ENCODE measurements around the gene FAM216A.
A peak's percentile ranks its signal among the peaks of the same experiment; 100 is the strongest.
"Not testable (repeated sequence)": the region's sequence is repeated elsewhere in the genome, so short reads cannot be mapped to it uniquely, and the experiment has no call there.

FAM216A gene

DNA sequence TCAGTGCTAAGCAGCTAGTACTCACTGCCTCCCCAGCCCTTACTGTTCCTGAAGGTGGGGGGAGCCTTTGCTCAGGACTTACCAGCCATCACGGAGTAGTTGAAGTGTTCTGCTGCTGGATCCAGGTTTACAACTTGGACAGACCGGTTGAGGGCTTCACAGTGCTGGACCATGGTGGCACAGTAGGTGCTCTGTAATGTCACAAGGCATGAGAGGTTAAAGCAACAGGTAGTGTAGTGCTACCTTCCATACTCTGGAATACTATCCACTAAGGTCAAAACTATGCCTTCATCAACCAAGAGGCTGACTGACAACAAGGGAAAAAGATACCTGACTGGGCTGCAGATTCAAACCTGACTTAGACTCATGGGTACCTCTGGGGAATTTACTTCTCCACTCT is 3.6 kb upstream of the FAM216A start:
- Histone ChIP-seq H3F3A (ENCODE audit: control insufficient read depth, insufficient read depth) (no peaks in the 10 kb centered on the region), H3K4me2 (ENCODE audit: low read length) (no peak overlapping the region), H3K4me1 (ENCODE audit: control insufficient read depth, low read length) (peaks cover 16% of the 10 kb centered on the region), H3K9me3 (ENCODE audit: control insufficient read depth, insufficient read depth, low read length) (no peaks in the 10 kb centered on the region), H3K36me3 (ENCODE audit: control insufficient read depth, low read length) (peaks cover 46% of the 10 kb centered on the region), H3K27me3 (ENCODE audit: control insufficient read depth, low read length) (no peaks in the 10 kb centered on the region), H3K27ac (ENCODE audit: low read depth, low read length) (no peak overlapping the region), H3K9me2 (replicated peaks; ENCODE audit: control insufficient read depth, low read length) (no peaks in the 10 kb centered on the region), H3K4me3 (ENCODE audit: low read length) (no peak overlapping the region), H4K20me1 (ENCODE audit: control insufficient read depth, insufficient read depth, low read depth, low read length) (no peaks in the 10 kb centered on the region), H3K79me2 (ENCODE audit: control insufficient read depth, low read length) (peaks cover 66% of the 10 kb centered on the region)
- no peak for TF ChIP-seq EZH2phosphoT487 (IDR thresholded peaks at IDR 0.05; ENCODE audit: borderline replicate concordance, low read length)
- TF ChIP-seq, protein P1, sequence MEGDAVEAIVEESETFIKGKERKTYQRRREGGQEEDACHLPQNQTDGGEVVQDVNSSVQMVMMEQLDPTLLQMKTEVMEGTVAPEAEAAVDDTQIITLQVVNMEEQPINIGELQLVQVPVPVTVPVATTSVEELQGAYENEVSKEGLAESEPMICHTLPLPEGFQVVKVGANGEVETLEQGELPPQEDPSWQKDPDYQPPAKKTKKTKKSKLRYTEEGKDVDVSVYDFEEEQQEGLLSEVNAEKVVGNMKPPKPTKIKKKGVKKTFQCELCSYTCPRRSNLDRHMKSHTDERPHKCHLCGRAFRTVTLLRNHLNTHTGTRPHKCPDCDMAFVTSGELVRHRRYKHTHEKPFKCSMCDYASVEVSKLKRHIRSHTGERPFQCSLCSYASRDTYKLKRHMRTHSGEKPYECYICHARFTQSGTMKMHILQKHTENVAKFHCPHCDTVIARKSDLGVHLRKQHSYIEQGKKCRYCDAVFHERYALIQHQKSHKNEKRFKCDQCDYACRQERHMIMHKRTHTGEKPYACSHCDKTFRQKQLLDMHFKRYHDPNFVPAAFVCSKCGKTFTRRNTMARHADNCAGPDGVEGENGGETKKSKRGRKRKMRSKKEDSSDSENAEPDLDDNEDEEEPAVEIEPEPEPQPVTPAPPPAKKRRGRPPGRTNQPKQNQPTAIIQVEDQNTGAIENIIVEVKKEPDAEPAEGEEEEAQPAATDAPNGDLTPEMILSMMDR (IDR thresholded peaks at IDR 0.05; ENCODE audit: low read depth, low read length, poor library complexity, severe bottlenecking): no peak

DNA sequence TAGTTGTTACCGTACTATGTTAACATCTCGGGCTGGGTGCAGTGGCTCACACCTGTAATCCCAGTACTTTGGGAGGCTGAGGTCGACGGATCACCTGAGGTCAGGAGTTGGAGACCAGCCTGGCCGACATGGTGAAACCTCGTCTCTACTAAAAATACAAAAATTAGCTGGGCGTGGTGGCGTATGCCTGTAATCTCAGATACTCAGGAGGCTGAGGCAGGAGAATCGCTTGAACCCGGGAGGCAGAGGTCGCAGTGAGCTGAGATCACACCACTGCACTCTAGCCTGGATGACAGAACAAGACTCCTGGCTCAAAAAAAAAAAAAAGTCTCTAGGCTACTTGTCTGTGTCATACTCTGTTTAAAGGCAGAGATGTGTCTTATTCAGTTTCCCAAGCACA is 2.9 kb upstream of the FAM216A start:
- peaks cover 48% of the 10 kb centered on the region for H3K36me3 ChIP-seq (ENCODE audit: control insufficient read depth, low read length)
- H3K4me2 ChIP-seq (ENCODE audit: low read length); H3K27me3 ChIP-seq (ENCODE audit: control insufficient read depth, low read length); H3K9me3 ChIP-seq (ENCODE audit: control insufficient read depth, insufficient read depth, low read length); H4K20me1 ChIP-seq (ENCODE audit: control insufficient read depth, insufficient read depth, low read depth, low read length); H3K9me2 ChIP-seq (replicated peaks; ENCODE audit: control insufficient read depth, low read length); H3F3A ChIP-seq (ENCODE audit: control insufficient read depth, insufficient read depth); H3K4me3 ChIP-seq (ENCODE audit: low read length); H3K27ac ChIP-seq (ENCODE audit: low read depth, low read length): not testable (repeated sequence)
- H3K79me2 ChIP-seq (ENCODE audit: control insufficient read depth, low read length): peaks cover 74% of the 10 kb centered on the region
- peaks cover 23% of the 10 kb centered on the region for H3K4me1 ChIP-seq (ENCODE audit: control insufficient read depth, low read length)

DNA sequence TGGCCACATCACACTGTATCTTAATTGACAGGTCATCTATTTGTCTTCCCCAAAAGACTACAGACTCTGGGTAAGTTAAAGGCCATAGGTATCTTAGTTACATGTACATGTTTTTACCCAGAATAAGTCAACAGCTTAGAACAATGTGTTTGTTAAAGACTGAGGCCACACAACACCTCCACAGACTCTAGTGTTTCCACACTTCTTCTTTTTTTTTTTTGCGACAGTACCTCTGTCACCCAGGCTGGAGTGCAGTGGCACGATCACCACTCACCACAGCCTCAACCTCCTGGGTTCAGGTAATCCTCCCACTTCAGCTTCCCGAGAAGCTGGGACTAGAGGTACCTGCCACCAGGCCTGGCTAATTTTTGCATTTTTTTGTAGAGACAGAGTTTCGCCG is 1.9 kb upstream of the FAM216A start:
- no peak for TF ChIP-seq EZH2phosphoT487 (IDR thresholded peaks at IDR 0.05; ENCODE audit: borderline replicate concordance, low read length)
- peak overlapping the region; percentile 88 for H3K4me2 ChIP-seq (ENCODE audit: low read length)
- H3K79me2 ChIP-seq (ENCODE audit: control insufficient read depth, low read length): peaks cover 75% of the 10 kb centered on the region
- no peak overlapping the region for H3K27ac ChIP-seq (ENCODE audit: low read depth, low read length)
- no peaks in the 10 kb centered on the region for H3K27me3 ChIP-seq (ENCODE audit: control insufficient read depth, low read length)
- H3K9me3 ChIP-seq (ENCODE audit: control insufficient read depth, insufficient read depth, low read length): no peaks in the 10 kb centered on the region
- no peaks in the 10 kb centered on the region for H4K20me1 ChIP-seq (ENCODE audit: control insufficient read depth, insufficient read depth, low read depth, low read length)
- peaks cover 27% of the 10 kb centered on the region for H3K4me1 ChIP-seq (ENCODE audit: control insufficient read depth, low read length)
- peak overlapping the region; percentile 78 for H3K4me3 ChIP-seq (ENCODE audit: low read length)
- H3K9me2 ChIP-seq (replicated peaks; ENCODE audit: control insufficient read depth, low read length): no peaks in the 10 kb centered on the region
- peaks cover 48% of the 10 kb centered on the region for H3K36me3 ChIP-seq (ENCODE audit: control insufficient read depth, low read length)
- H3F3A ChIP-seq (ENCODE audit: control insufficient read depth, insufficient read depth): no peaks in the 10 kb centered on the region

DNA sequence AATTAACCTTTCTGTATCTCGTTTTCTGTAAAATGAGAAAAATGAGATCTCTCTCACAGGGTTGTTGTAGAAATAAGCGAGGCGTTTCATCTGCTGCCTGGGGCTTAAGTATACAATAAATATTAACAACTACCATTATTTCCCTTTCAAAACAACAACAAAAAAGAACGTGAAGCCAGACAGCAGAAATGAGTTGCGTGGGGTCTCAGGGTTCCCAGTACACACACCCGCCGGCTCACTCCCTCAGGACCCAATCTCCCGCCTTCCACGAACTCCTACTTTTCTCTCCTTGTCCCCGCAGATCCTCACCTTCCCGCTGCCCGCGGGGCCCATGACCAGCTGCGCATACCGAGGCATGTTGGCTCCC is 815 bp upstream of the FAM216A start:
- peak overlapping the region; percentile 89 for H3K27ac ChIP-seq (ENCODE audit: low read depth, low read length)
- peaks cover 49% of the 10 kb centered on the region for H3K36me3 ChIP-seq (ENCODE audit: control insufficient read depth, low read length)
- H3K27me3 ChIP-seq (ENCODE audit: control insufficient read depth, low read length): no peaks in the 10 kb centered on the region
- H3K9me2 ChIP-seq (replicated peaks; ENCODE audit: control insufficient read depth, low read length): no peaks in the 10 kb centered on the region
- peak overlapping the region; percentile 88 for H3K4me2 ChIP-seq (ENCODE audit: low read length)
- no peak for TF ChIP-seq EZH2phosphoT487 (IDR thresholded peaks at IDR 0.05; ENCODE audit: borderline replicate concordance, low read length)
- TF ChIP-seq, protein P1 (IDR thresholded peaks at IDR 0.05; ENCODE audit: low read depth, low read length, poor library complexity, severe bottlenecking): no peak
- H3F3A ChIP-seq (ENCODE audit: control insufficient read depth, insufficient read depth): no peaks in the 10 kb centered on the region
- peaks cover 27% of the 10 kb centered on the region for H3K4me1 ChIP-seq (ENCODE audit: control insufficient read depth, low read length)
- H3K4me3 ChIP-seq (ENCODE audit: low read length): peak overlapping the region; percentile 78
- no peaks in the 10 kb centered on the region for H3K9me3 ChIP-seq (ENCODE audit: control insufficient read depth, insufficient read depth, low read length)
- no peaks in the 10 kb centered on the region for H4K20me1 ChIP-seq (ENCODE audit: control insufficient read depth, insufficient read depth, low read depth, low read length)
- peaks cover 78% of the 10 kb centered on the region for H3K79me2 ChIP-seq (ENCODE audit: control insufficient read depth, low read length)
